ENCODE results near the gene VTCN1.
"Not testable (repeated sequence)": the region's sequence is repeated elsewhere in the genome, so short reads cannot be mapped to it uniquely, and the experiment has no call there.

Gene VTCN1

GRCh38 chr1:117101858-117102257 lies 108.9 kb downstream of the VTCN1 start:
- in situ Hi-C loops (cut with MboI; ENCODE audit: low sequenced_read_pairs): not testable (repeated sequence)

GRCh38 chr1:117101334-117101733 lies 109.4 kb downstream of the VTCN1 start:
- in situ Hi-C loops (cut with MboI; ENCODE audit: low sequenced_read_pairs): no loop called here

- in situ Hi-C loops (cut with MboI; ENCODE audit: low sequenced_read_pairs): no loop called here
Observed at GRCh38 chr1:117098287-117098890, 112.3 kb downstream of the VTCN1 start.

GRCh38 chr1:117097443-117097842 lies 113.3 kb downstream of the VTCN1 start:
- in situ Hi-C loops (cut with MboI; ENCODE audit: low sequenced_read_pairs): no loop called here

GRCh38 chr1:117096951-117097408 lies 113.7 kb downstream of the VTCN1 start:
- in situ Hi-C loops (cut with MboI; ENCODE audit: low sequenced_read_pairs): no loop called here

GRCh38 chr1:117094841-117095604 lies 115.7 kb downstream of the VTCN1 start:
- in situ Hi-C loops (cut with MboI; ENCODE audit: low sequenced_read_pairs): no loop called here

- in situ Hi-C loops (cut with MboI; ENCODE audit: low sequenced_read_pairs): no loop called here
Observed at GRCh38 chr1:117093870-117094621, 116.7 kb downstream of the VTCN1 start.

Measured in HL-60/S4 treated with retinoic acid at 250 ng/mL for 4 days and 3 days (cell line).